Activated T-cell treated with anti-CD3 and anti-CD28 coated beads for 4 hours (primary cell): ENCODE results near the gene GNAS-AS1.

Experiments used
- DNase-seq: peaks from one replicate; pipeline ENCODE4 v3.0.0-alpha.2; 2020

GNAS-AS1 gene

DNA sequence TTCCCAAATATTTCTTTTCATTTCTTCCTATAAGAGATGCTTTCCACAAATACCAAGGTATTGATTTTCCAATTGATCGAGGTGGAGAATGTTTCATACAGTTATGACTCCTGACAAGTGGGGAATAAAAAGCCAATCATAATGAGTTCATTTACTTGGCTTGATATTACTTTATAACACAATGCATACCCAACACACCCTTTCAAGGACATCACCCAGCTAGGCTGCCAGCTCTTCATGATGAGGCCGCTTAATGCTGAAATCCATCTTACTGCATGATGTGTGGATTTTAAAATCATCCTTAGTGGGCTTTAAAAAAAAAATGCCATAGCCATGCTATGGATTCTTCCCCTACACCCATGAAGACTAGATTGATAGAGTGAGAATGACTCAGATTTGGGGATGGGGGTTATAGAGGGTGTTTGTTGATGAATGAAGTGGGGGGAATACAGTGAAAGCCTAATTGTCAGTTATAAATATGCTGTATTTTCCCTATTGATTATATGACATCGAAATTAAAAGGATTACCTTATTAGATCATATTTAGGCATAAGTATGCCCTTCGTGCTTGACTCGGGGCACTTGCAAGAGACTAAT lies 75.9 kb downstream of the GNAS-AS1 start:
- DNase-seq, result no peak

DNA sequence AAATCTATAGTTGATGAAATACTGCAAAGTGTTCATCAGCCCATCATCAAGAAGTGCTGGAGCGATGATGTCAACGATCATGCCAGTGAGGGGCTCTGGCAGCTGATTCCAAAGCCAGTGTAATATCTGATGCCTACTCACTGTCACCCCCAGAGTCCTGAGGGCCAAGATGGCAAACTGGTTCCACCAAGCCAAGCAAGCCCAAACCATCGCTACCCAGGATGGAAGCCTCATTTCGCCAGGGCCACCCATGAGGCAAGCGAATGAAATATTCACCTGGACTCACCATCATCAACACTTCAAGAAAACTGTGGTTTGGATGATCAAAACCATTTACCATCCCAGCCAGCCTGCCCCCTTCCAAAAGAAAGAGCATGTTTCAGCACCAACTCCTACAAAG lies 76.5 kb downstream of the GNAS-AS1 start:
- DNase-seq, result no peak

DNA sequence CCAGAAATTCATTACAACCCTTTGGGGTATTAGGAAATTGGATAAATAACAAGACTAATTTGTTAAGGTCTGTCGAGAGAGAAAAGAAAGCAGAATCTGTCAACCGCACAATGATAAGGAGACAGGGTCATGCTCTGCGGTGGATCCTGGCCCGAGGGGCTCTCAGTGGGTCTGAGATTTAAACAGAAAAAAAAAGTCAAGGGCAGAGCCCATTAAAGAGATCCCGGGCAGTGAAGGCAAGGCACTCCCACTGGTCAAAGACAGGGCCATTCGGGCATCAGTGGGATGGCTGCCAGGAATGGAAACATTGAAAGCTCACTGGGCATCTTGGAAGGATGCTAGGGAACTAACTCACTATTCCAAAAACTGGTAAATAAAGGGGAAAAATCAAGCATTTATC lies 77.9 kb downstream of the GNAS-AS1 start:
- DNase-seq, result no peak
